Activated T-cell treated with anti-CD3 and anti-CD28 coated beads, Interleukin-2, amount 50 U/mL, for 72 hours (primary cell): ENCODE measurements around the gene SLC39A5. TPM values are rescaled to one million over a fixed set of nuclear protein-coding genes. Genes with fewer than 3 reads are reported as not detected.

Experiments used
- ATAC-seq, 2 donors: fragments of 150-1000 bp; cut with Tn5 transposase; replicated peaks in 1 of 2; 2 replicates each; pipeline ENCODE4 v1.10.0; 2021; ENCODE audit warnings: moderate library complexity in 2 of 2, mild to moderate bottlenecking in 1 of 2
- DNase-seq, 2 donors: peaks; one replicate each; pipeline ENCODE4 v3.0.0; 2021 to 2022; ENCODE audit warnings: mixed read lengths in 1 of 2
- H3K27ac Mint-ChIP-seq: one replicate; pipeline ENCODE4 v1.8.0; 2022; ENCODE audit warnings: mild to moderate bottlenecking, moderate library complexity, mixed read lengths
- H3K27me3 Mint-ChIP-seq: one replicate; pipeline ENCODE4 v1.8.0; 2022; ENCODE audit warnings: low read depth, mixed read lengths
- H3K36me3 Mint-ChIP-seq, 2 donors: one replicate each; pipeline ENCODE4 v1.8.0; 2022; ENCODE audit warnings: mixed read lengths in 2 of 2, mild to moderate bottlenecking in 1 of 2; ENCODE audit not compliant: insufficient read depth in 2 of 2
- H3K4me1 Mint-ChIP-seq: one replicate; pipeline ENCODE4 v1.8.0; 2022; ENCODE audit warnings: low read depth, mixed read lengths
- H3K4me3 Mint-ChIP-seq, 2 donors: one replicate each; pipeline ENCODE4 v1.8.0; 2022; ENCODE audit warnings: mild to moderate bottlenecking in 2 of 2, mixed read lengths in 2 of 2, moderate library complexity in 2 of 2
- H3K9me3 Mint-ChIP-seq, 2 donors: one replicate each; pipeline ENCODE4 v1.8.0; 2022; ENCODE audit warnings: mixed read lengths in 2 of 2
- total RNA-seq, 2 donors: library from RNA; stranded (reverse); gene quantifications; one replicate each; pipeline ENCODE4 v1.2.3, GENCODE V29; 2022

SLC39A5 gene
- total RNA-seq, 2 donors from 2014 or later = 0.44 to 1.1 TPM

- H3K9me3 Mint-ChIP-seq = no peaks in the 10 kb centered on the region
- no peaks in the 10 kb centered on the region for H3K27me3 Mint-ChIP-seq
- DNase-seq = no peak
- ATAC-seq = no peak
- no peak overlapping the region for H3K4me3 Mint-ChIP-seq
- H3K4me1 Mint-ChIP-seq = no peaks in the 10 kb centered on the region
- no peak overlapping the region for H3K27ac Mint-ChIP-seq
- H3K36me3 Mint-ChIP-seq = peaks cover 3 to 12% of the 10 kb centered on the region in 2 donors
Measured at GRCh38 chr12:56241424-56242303, 11.8 kb downstream of the SLC39A5 start.

GRCh38 chr12:56242986-56243385, 13.1 kb downstream of the SLC39A5 start:
- H3K27me3 Mint-ChIP-seq = no peaks in the 10 kb centered on the region
- ATAC-seq (no peak), DNase-seq (no peak)
- no peak overlapping the region for H3K4me3 Mint-ChIP-seq
- no peaks in the 10 kb centered on the region for H3K4me1 Mint-ChIP-seq
- no peaks in the 10 kb centered on the region for H3K9me3 Mint-ChIP-seq
- H3K36me3 Mint-ChIP-seq = peaks cover 3 to 17% of the 10 kb centered on the region in 2 donors
- no peak overlapping the region for H3K27ac Mint-ChIP-seq

- H3K4me1 Mint-ChIP-seq = no peaks in the 10 kb centered on the region
- no peak overlapping the region for H3K27ac Mint-ChIP-seq
- ATAC-seq (no peak), DNase-seq (no peak)
- no peak overlapping the region for H3K4me3 Mint-ChIP-seq
- H3K9me3 Mint-ChIP-seq = no peaks in the 10 kb centered on the region
- H3K27me3 Mint-ChIP-seq = no peaks in the 10 kb centered on the region
- H3K36me3 Mint-ChIP-seq = peaks cover 3 to 17% of the 10 kb centered on the region in 2 donors
Measured at GRCh38 chr12:56243731-56244181, 13.9 kb downstream of the SLC39A5 start.

- DNase-seq = no peak
- no peaks in the 10 kb centered on the region for H3K9me3 Mint-ChIP-seq
- no peak overlapping the region for H3K4me3 Mint-ChIP-seq
- peaks cover 3 to 19% of the 10 kb centered on the region in 2 donors for H3K36me3 Mint-ChIP-seq
- ATAC-seq = no peak
- no peak overlapping the region for H3K27ac Mint-ChIP-seq
- H3K27me3 Mint-ChIP-seq = no peaks in the 10 kb centered on the region
- H3K4me1 Mint-ChIP-seq = no peaks in the 10 kb centered on the region
Measured at GRCh38 chr12:56244494-56244893, 14.6 kb downstream of the SLC39A5 start.

- no peak overlapping the region for H3K27ac Mint-ChIP-seq
- no peak overlapping the region for H3K4me3 Mint-ChIP-seq
- H3K4me1 Mint-ChIP-seq = no peaks in the 10 kb centered on the region
- H3K36me3 Mint-ChIP-seq = peaks cover 3 to 23% of the 10 kb centered on the region in 2 donors
- ATAC-seq = no peak
- no peak for DNase-seq
- no peaks in the 10 kb centered on the region for H3K27me3 Mint-ChIP-seq
- H3K9me3 Mint-ChIP-seq = no peaks in the 10 kb centered on the region
Measured at GRCh38 chr12:56247923-56248322, 18.1 kb downstream of the SLC39A5 start.

GRCh38 chr12:56248711-56249110, 18.9 kb downstream of the SLC39A5 start:
- no peak for ATAC-seq
- Mint-ChIP-seq H3K9me3 (no peaks in the 10 kb centered on the region), H3K27me3 (no peaks in the 10 kb centered on the region), H3K4me1 (no peaks in the 10 kb centered on the region), H3K36me3 (peaks cover 3 to 23% of the 10 kb centered on the region in 2 donors), H3K4me3 (no peak overlapping the region), H3K27ac (no peak overlapping the region)
- DNase-seq = no peak

GRCh38 chr12:56252649-56253048, 22.8 kb downstream of the SLC39A5 start:
- no peak overlapping the region for H3K27ac Mint-ChIP-seq
- H3K4me1 Mint-ChIP-seq = peaks cover 22% of the 10 kb centered on the region
- H3K9me3 Mint-ChIP-seq = no peaks in the 10 kb centered on the region
- peaks cover 0 to 21% of the 10 kb centered on the region in 2 donors for H3K36me3 Mint-ChIP-seq
- no peak for ATAC-seq
- H3K4me3 Mint-ChIP-seq = no peak overlapping the region
- H3K27me3 Mint-ChIP-seq = no peaks in the 10 kb centered on the region
- no peak for DNase-seq

GRCh38 chr12:56253091-56253490, 23.2 kb downstream of the SLC39A5 start:
- Mint-ChIP-seq H3K9me3 (no peaks in the 10 kb centered on the region), H3K27ac (no peak overlapping the region), H3K4me1 (peaks cover 22% of the 10 kb centered on the region), H3K4me3 (no peak overlapping the region), H3K36me3 (peaks cover 0 to 21% of the 10 kb centered on the region in 2 donors), H3K27me3 (no peaks in the 10 kb centered on the region)
- DNase-seq (no peak), ATAC-seq (no peak)

GRCh38 chr12:56255671-56256070, 25.8 kb downstream of the SLC39A5 start:
- Mint-ChIP-seq H3K9me3 (no peaks in the 10 kb centered on the region), H3K27ac (no peak overlapping the region), H3K4me3 (no peak overlapping the region), H3K27me3 (no peaks in the 10 kb centered on the region), H3K36me3 (peaks cover 0 to 19% of the 10 kb centered on the region in 2 donors), H3K4me1 (peaks cover 27% of the 10 kb centered on the region)
- no peak for ATAC-seq
- DNase-seq = no peak

- H3K4me1 Mint-ChIP-seq = peaks cover 27% of the 10 kb centered on the region
- no peaks in the 10 kb centered on the region for H3K9me3 Mint-ChIP-seq
- peaks cover 0 to 19% of the 10 kb centered on the region in 2 donors for H3K36me3 Mint-ChIP-seq
- no peak for ATAC-seq
- H3K27ac Mint-ChIP-seq = no peak overlapping the region
- no peak for DNase-seq
- no peaks in the 10 kb centered on the region for H3K27me3 Mint-ChIP-seq
- peak overlapping the region; percentile 81 to 90 for H3K4me3 Mint-ChIP-seq
Measured at GRCh38 chr12:56256326-56256960, 26.6 kb downstream of the SLC39A5 start.

GRCh38 chr12:56257071-56257470, 27.2 kb downstream of the SLC39A5 start:
- Mint-ChIP-seq H3K27me3 (no peaks in the 10 kb centered on the region), H3K4me1 (peaks cover 27% of the 10 kb centered on the region), H3K9me3 (no peaks in the 10 kb centered on the region), H3K36me3 (peaks cover 0 to 15% of the 10 kb centered on the region in 2 donors), H3K4me3 (peak overlapping the region; percentile 81 to 90), H3K27ac (no peak overlapping the region)
- ATAC-seq = no peak
- no peak for DNase-seq

- Mint-ChIP-seq H3K4me1 (peaks cover 27% of the 10 kb centered on the region), H3K27me3 (no peaks in the 10 kb centered on the region), H3K36me3 (peaks cover 0 to 11% of the 10 kb centered on the region in 2 donors), H3K9me3 (no peaks in the 10 kb centered on the region), H3K4me3 (peak overlapping the region; percentile 81 to 90), H3K27ac (no peak overlapping the region)
- peak in 1 of 2 donors; percentile 28 for ATAC-seq
- no peak for DNase-seq
Measured at GRCh38 chr12:56257491-56258067, 27.7 kb downstream of the SLC39A5 start.
